Inflammatory macrophage treated with lipopolysaccharide for 4 hours (primary cell): Measurements from ENCODE around the gene CCN6.

Experiments
- DNase-seq: peaks from one replicate; pipeline ENCODE4 v3.0.0-alpha.2; 2020

The CCN6 gene

DNA sequence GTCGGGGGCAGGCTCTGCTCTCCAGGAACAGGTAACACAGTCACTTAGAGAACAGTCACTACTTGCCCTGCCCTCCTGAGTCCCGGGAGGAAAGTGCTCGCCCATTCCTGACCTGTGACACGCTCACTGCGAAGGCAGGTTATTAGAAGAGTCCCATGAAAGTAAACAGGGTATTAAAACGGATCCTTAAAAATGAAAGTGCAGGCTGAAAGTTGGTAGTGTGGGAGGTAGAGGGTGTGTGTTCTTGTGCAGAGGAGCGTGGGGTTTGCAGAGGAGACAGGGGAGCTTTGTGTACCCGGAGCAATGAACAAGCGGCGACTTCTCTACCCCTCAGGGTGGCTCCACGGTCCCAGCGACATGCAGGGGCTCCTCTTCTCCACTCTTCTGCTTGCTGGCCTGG is at the start of gene CCN6:
CCN6 (plus strand) TSS at position 104 of the 400 bp plus-strand sequence; CDS start at position 358, 254 bp downstream.
- DNase-seq = no peak

DNA sequence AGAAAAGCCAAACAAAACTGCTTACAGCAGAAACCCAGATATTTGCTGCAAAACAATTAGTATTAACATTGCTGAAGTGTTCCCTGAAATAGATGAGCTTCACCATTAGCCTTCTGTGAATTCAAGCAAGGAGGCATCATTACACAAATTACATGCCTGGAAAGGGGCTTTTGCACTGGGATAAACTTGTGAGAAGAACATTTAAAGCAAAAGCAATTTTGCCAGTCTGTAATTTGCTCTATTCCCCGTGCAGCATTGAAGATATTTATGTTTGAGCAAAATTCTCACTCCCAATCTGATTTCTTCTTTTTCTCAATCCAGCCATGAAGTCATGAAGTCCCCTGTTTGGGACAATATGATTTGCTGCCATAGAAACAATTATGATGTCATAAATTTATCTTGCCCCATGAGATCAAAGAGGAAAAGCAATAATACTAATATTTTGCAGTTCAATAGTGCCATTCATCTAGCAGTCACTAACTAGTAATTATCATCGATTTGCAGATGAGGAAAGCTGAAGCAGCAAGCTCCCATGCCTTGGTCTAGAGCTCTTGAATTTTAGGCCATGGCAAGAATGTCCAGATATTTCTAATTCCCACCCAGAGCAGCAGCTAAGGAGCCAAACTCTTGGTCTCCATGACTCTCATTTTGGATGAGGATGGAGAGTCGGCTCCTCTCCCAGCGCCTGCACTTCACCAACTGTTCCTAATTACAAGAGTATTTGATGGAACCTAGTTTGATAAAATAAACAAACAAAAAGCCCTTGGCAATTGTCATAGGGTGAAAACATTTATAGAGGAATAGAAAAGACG is 49.5 kb upstream of the CCN6 start:
- DNase-seq = no peak

- DNase-seq = peak; percentile 39
Observed at GRCh38 chr6:112005013-112005371, 48.9 kb upstream of the CCN6 start.

- no peak for DNase-seq
Observed at GRCh38 chr6:112007254-112007653, 46.6 kb upstream of the CCN6 start.

DNA sequence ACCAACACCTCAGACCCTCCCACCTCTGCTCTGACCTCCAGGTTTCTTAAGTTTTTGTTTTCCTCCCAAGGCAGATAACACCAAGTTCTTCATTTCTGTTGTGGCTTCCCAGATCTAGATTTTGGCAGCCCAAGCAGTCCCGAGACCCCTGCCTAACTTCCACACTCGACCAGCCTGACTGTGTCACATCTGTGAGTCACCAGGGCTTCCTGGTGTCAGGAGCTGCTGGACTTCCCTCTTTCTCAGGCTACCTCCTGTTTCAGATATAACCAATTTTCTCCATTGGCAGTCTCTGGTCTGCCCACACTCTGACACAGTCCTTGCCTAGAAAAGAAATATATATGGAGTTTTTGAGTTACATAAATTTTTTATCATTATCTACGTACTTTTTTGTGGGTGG is 46.1 kb upstream of the CCN6 start:
- DNase-seq = peak; percentile 92

- DNase-seq = no peak
Observed at GRCh38 chr6:112008482-112008881, 45.4 kb upstream of the CCN6 start.

DNA sequence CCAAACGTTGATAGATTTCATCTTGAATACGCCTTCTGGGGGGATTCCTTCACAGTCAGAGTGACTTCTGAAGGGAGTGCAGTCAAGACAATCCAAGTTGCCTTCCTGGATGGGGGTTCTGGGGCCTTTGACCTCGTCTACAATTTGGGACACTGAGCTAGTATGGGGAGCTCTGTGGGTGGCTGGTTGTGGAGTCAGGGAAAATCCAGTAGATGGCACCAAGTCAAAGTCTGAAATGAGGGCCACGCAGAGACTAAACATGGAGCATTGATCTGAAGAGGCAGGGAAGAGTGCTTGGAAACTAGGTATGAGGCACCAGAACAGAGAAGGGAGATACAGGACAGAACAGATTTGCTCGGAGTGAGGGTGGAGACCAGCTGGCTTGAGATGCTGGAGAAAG is 43.6 kb upstream of the CCN6 start:
- DNase-seq = peak; percentile 7

GRCh38 chr6:112013051-112013450 is 40.9 kb upstream of the CCN6 start:
- no peak for DNase-seq

DNA sequence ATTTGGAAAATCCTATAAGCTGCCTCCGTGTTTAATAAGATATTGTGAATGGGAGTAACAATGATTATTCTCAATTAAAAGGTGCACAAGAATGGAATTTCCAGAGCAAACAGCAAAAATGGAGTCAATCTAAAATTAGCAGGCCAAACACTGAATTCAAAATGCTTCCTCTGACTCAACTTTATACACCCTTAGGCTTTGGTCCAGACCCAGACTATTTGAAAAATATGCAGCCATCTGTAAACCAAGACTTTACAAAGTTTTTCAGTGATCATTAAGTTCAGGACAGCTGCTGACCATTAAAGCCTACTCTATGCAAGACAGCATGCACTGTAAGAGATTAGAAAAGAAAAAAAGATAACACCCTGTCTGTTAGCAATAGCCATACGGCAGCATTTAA is 39.4 kb upstream of the CCN6 start:
- no peak for DNase-seq

DNA sequence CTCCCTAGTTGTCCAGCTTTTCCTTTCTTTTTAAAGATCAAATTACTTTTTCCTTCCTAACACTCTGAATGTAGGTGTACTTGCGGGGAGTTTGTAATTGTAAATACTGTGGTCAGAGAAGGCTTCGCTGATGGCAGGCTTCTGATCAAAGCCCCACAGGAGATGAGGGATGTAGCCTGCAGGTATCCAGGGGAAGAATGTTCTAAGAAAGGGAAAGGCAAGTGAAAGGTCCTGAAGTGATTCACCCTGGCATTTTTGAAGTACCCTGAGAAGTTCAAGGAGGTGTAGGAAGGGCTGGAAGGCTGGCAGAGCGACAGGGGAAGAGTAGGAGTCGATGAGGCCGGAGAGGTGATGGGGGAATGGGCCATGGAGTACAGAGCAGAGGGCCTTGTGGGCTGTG is 38.2 kb upstream of the CCN6 start:
- DNase-seq = no peak

DNA sequence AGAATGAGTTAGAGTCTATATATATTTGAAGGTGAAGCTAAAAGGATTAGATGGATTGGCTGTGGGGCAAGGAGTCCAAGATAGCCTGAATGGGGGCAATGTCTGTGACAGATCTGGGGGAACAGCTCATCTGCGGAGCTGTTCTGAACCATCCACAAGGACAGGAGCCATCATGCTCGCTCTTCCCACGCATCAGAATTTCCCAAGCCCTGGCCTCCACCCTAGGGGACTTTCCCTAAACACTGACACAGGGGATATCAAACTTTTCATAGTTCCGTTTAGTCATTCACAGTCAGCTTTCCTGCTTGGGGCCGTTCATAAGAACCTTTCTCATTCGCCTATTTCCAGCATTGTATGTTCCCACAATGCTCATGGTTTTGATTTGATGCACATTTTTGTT is 37.6 kb upstream of the CCN6 start:
- DNase-seq = peak; percentile 71

DNA sequence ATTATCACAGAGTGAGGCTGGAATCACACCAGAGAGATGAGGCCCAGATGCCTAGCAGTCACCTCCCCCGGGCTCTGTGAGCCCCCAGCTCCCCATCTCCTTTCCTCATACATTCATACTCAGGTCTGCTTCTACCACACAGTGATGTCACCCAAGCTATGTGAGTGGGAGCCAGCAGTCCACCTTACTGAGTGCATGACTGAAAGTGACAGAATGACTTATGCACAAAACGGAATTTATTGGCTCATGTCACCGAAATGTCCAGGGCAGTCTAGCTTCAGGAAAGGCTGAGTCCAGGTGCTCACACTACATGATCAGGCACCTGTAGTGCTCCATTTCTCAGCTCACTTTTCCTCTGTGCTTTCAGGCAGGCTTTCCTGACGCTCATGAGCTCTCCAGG is 36.7 kb upstream of the CCN6 start:
- no peak for DNase-seq

DNA sequence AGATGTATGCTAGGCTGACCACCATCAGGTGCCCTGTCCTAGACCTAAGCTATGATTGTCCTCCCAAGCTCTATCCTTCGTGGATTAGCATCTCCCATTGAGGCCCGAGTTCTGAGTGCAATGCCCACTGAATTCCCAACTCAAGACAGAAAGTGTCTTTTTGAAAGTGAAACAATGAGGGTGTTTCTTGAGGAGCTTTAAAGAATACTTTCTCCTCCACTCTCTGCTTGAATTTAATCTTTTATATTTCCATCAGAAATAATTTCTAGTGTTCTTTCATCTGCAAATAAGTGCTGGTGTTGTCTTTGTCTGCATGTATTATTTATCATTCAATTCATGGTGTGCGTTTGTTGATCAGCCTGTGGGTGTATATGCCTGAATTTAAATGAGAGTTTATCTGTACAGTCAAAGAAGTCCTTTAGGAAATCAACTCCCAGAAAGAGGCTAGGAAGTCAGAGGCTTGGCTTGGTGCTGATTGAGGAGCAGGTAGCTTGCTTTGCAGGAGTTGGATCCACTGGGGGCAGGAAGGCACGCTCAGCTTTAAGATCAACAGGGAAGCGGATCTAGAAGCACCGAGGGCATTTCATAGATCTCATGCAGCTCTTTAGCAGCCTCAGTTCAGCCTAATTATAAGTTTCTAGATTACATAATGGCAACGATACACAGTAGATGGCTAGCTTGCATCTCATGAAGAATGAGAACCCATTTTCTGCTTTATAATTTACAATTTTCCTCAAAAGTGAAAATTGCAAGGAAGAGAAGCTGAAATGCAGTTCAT is 36.0 kb upstream of the CCN6 start:
- no peak for DNase-seq

- DNase-seq = no peak
Observed at GRCh38 chr6:112018619-112019416, 35.1 kb upstream of the CCN6 start.

GRCh38 chr6:112019589-112019988 is 34.3 kb upstream of the CCN6 start:
- DNase-seq = no peak

- no peak for DNase-seq
Observed at GRCh38 chr6:112021691-112022310, 32.1 kb upstream of the CCN6 start.

- DNase-seq = no peak
Observed at GRCh38 chr6:112022749-112023148, 31.2 kb upstream of the CCN6 start.

DNA sequence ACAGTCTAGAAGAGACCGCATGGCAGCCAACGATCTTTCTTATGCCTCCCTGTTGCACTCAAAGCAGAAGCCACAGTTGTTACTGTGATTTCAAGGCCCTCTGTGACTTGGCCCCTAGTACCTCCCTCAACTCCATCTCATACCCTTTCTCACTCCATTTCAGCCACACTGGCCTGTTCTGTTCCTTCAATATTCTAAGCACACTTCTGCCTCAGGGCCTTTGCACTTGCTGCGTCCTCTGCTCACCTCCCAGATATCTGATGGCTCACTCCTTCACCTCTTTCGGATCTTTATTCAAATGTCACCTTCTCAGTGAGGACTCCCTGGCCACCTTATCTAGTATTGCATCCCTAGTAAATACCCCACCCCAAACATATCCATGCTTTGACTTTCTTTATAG is 29.4 kb upstream of the CCN6 start:
- DNase-seq = no peak

- no peak for DNase-seq
Observed at GRCh38 chr6:112026933-112027332, 27.0 kb upstream of the CCN6 start.

DNA sequence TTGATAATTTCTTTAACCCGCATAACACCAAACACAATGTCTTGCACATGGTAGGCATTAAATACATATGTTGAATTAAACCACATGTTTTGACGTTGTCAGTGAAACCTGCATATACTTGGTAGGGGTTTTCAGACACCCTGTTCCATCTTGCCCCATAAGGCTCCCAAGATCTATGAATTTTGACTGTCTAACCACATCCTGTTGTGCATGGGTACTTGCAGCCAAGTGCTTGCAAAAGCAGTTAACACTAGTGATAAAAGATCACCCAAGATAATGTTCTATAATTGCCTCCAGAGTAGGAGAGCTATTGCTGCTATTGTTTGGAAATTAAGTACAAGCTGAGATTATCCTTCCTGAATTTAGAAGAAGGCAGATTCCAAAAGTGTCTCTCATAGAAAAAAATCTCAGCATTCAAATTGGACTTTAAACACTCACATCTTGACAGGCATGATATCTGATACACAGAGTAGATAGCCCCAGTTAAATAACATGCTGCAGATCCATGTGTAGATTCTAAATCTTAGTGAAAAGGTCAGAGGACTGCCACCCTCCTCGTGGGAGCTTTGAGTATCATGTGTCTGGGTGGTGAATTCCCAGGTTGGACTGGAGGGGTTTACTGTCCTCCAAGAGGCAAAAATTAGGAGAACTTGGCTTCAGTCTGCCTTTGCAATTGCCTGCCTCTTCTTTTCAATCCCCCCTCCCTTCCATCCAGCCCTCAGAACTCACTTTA is 25.8 kb upstream of the CCN6 start:
- no peak for DNase-seq

DNA sequence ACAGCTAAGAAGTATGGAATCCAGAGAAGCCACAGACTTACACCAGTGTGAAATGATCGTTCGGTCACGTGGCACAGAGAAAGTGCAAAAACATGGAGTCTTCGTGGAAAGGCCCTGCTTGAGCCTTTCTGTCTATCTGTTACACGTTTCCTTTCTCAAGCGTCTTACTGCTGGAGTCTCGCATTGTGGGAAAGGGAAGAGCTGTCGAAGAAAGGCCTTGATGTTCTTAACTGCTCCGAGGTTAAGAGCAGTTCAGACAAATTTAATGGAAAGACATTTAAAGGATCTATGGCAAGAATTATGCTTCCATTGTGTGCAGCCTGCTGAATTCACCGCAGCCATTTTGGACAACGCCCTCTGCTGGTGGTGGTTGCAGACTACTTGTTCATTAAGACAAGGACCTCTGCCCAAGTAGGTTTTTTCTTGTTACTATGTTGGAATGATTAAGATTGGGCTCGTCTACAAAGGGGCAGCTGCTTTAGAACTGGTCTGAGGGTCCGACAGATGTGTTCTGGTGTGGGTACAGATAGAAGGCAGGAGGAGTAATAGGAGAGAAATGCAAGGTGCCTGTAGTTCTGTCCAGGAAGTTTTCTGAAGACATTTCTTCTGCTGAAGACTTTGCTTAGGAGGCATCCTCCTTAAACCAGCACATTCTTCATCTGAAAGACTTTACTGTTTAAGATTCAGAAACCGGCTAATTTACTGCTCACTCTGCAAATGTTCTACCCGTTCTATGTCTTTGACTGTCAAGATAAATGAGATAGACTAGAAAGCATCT is 24.7 kb upstream of the CCN6 start:
- peak; percentile 74 for DNase-seq
